ENCODE data around the gene MIAT. TPM values are rescaled to one million over a fixed set of nuclear protein-coding genes. Genes with fewer than 3 reads are reported as not detected.

The MIAT gene
- total and polyA plus RNA-seq, 9 of the 15 experiments (the other 6 are each of a cell fraction or from before 2014, with no cell fraction given), result 0.03 to 0.93 (median 0.34) TPM

GRCh38 chr22:26672590-26673468, 15.4 kb downstream of the MIAT start (continued):
- TF ChIP-seq, protein P1, sequence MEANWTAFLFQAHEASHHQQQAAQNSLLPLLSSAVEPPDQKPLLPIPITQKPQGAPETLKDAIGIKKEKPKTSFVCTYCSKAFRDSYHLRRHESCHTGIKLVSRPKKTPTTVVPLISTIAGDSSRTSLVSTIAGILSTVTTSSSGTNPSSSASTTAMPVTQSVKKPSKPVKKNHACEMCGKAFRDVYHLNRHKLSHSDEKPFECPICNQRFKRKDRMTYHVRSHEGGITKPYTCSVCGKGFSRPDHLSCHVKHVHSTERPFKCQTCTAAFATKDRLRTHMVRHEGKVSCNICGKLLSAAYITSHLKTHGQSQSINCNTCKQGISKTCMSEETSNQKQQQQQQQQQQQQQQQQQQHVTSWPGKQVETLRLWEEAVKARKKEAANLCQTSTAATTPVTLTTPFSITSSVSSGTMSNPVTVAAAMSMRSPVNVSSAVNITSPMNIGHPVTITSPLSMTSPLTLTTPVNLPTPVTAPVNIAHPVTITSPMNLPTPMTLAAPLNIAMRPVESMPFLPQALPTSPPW (CRISPR knock-in tag; IDR thresholded peaks at IDR 0.05), result peak; percentile 87
- TF ChIP-seq ZNF324 (CRISPR knock-in tag; IDR thresholded peaks at IDR 0.05) (no peak), ZNF197 (CRISPR knock-in tag; IDR thresholded peaks at IDR 0.05; ENCODE audit: low read depth) (no peak), RFX5 (IDR thresholded peaks at IDR 0.05; ENCODE audit: low read depth, low read length) (no peak), SIN3B (IDR thresholded peaks at IDR 0.05; ENCODE audit: low read depth) (no peak), CHAMP1 (IDR thresholded peaks at IDR 0.05) (no peak), ZBTB34 (CRISPR knock-in tag; IDR thresholded peaks at IDR 0.05) (no peak), CGGBP1 (CRISPR knock-in tag; IDR thresholded peaks at IDR 0.05) (no peak), PHF20 (IDR thresholded peaks at IDR 0.05; ENCODE audit: partially characterized antibody) (peak; percentile 84)
- TF ChIP-seq, protein P2, sequence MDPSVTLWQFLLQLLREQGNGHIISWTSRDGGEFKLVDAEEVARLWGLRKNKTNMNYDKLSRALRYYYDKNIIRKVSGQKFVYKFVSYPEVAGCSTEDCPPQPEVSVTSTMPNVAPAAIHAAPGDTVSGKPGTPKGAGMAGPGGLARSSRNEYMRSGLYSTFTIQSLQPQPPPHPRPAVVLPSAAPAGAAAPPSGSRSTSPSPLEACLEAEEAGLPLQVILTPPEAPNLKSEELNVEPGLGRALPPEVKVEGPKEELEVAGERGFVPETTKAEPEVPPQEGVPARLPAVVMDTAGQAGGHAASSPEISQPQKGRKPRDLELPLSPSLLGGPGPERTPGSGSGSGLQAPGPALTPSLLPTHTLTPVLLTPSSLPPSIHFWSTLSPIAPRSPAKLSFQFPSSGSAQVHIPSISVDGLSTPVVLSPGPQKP (CRISPR knock-in tag; IDR thresholded peaks at IDR 0.05), result no peak
- TF ChIP-seq, protein P3, sequence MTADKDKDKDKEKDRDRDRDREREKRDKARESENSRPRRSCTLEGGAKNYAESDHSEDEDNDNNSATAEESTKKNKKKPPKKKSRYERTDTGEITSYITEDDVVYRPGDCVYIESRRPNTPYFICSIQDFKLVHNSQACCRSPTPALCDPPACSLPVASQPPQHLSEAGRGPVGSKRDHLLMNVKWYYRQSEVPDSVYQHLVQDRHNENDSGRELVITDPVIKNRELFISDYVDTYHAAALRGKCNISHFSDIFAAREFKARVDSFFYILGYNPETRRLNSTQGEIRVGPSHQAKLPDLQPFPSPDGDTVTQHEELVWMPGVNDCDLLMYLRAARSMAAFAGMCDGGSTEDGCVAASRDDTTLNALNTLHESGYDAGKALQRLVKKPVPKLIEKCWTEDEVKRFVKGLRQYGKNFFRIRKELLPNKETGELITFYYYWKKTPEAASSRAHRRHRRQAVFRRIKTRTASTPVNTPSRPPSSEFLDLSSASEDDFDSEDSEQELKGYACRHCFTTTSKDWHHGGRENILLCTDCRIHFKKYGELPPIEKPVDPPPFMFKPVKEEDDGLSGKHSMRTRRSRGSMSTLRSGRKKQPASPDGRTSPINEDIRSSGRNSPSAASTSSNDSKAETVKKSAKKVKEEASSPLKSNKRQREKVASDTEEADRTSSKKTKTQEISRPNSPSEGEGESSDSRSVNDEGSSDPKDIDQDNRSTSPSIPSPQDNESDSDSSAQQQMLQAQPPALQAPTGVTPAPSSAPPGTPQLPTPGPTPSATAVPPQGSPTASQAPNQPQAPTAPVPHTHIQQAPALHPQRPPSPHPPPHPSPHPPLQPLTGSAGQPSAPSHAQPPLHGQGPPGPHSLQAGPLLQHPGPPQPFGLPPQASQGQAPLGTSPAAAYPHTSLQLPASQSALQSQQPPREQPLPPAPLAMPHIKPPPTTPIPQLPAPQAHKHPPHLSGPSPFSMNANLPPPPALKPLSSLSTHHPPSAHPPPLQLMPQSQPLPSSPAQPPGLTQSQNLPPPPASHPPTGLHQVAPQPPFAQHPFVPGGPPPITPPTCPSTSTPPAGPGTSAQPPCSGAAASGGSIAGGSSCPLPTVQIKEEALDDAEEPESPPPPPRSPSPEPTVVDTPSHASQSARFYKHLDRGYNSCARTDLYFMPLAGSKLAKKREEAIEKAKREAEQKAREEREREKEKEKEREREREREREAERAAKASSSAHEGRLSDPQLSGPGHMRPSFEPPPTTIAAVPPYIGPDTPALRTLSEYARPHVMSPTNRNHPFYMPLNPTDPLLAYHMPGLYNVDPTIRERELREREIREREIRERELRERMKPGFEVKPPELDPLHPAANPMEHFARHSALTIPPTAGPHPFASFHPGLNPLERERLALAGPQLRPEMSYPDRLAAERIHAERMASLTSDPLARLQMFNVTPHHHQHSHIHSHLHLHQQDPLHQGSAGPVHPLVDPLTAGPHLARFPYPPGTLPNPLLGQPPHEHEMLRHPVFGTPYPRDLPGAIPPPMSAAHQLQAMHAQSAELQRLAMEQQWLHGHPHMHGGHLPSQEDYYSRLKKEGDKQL (CRISPR knock-in tag; IDR thresholded peaks at IDR 0.05; ENCODE audit: borderline replicate concordance), result no peak
